GM19239 (cell line): ENCODE measurements around the gene LAMP1.
"Not testable (repeated sequence)": the region's sequence is repeated elsewhere in the genome, so short reads cannot be mapped to it uniquely, and the experiment has no call there.

Experiments
- DNase-seq: peaks from one replicate; pipeline ENCODE4 v3.0.0; 2011; ENCODE audit warnings: low spot score; ENCODE audit not compliant: insufficient read length
- FAIRE-seq: peaks from 2 replicates; lab custom pipeline; 2011; peaks lifted over from hg19 to GRCh38; lab: Jason Lieb, UNC

LAMP1 gene

DNA sequence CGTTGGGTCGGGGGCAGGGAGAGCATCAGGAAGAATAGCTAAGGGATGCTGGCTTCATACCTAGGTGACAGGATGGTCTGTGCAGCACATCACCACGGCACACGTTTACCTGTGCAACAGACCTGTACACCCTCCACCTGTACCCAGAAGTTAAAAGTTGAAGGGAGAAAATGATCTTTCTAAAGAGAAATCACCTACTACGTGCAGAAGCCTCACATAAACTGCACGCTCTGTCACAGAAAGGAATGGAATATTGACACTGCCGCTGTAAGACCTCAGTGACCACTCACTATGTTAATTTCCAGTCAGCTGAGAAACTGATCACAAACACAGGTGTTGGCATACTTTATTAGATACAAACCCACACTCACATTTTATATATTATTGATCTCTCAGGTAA is 26.8 kb downstream of the LAMP1 start:
- DNase-seq (no peak), FAIRE-seq (no peak)

DNA sequence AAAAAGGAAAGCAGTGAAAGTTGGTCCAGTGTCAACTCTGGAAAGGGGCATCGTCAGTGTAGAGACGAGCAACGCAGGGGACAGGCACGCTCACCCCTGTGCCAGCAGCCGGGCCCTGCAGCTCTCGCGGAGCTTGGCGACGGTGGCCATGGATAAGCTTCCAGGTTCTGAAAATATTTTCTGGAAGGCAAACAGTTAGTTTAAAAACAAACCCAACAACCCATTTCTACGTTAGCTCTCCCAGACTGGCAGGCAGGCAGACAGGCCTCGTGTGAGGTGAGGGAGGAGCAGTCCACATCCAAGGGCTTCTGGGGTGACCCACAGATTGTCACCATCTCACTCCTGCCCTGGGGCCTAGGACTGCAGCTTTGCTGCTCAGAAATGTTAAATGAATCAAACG is 27.4 kb downstream of the LAMP1 start:
- DNase-seq (no peak), FAIRE-seq (no peak)

DNA sequence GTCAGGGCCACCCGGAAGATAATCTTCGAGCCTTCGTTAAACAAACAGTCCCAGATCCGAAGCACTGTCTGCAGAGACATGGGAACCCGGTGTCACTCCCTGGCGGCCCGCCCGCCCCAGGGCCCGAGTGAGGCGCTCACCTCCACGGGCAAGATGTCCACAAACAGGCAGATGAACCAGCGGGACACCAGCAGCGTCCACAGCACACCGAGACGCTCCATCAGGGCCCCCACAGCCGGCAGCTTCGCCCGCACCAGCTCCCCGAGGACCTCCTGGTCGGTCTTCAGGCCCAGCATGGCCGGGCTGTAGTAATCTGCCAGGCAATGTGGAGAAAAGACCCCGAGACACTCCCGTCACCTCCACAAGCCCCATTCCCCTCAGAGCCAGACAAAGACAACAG is 28.7 kb downstream of the LAMP1 start:
- DNase-seq, result no peak
- no peak for FAIRE-seq

DNA sequence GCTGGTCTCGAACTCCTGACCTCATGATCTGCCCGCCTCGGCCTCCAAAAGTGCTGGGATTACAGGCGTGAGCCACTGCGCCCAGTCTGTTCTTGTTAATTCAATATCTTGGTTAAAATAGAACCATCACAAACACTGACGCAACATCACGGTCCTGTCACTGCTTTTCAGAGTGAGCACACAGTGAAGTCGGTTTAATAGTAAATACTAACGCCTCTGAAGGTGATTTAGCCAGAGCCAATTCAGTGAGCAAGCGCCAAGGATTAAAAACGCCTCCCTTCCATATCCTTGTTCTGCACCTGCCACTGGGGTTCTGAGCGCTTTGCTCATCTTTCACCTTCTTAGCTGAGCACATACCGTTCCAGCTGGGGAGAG is 30.3 kb downstream of the LAMP1 start:
- no peak for FAIRE-seq
- no peak for DNase-seq

DNA sequence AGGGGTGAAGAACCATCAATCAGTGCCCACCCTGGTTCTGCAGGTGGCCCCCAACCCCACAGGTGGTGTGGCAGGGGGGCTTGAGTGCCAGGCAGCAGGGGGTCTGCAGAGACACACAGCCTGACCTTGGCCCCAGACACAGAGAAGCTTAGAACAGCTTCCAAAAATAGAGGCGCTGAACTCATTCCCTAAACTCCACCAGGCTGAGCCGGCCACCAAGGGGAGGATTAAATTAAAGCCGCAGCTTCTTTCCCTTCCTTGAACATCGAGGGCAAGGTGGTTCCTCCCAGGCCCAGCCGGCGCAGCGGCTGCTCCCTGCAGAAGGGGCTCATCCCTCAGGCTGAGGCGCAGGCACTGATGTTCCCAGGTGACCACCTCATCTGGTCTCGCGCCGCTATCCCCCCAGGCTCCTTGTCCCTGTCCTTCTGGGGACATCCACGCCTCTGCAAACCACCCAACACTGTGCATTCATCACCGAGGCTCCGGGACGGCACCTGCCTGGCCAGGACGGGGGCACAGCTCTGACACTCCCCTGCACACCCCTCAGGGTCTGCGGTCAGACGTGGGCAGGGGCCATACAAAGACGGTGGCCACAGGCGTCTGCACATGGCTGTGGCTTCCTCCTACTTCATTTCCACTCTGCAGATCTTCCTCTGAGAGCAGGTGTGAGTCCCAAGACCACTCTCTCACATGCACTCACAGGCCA is 30.9 kb downstream of the LAMP1 start:
- FAIRE-seq, result no peak
- DNase-seq, result no peak

DNA sequence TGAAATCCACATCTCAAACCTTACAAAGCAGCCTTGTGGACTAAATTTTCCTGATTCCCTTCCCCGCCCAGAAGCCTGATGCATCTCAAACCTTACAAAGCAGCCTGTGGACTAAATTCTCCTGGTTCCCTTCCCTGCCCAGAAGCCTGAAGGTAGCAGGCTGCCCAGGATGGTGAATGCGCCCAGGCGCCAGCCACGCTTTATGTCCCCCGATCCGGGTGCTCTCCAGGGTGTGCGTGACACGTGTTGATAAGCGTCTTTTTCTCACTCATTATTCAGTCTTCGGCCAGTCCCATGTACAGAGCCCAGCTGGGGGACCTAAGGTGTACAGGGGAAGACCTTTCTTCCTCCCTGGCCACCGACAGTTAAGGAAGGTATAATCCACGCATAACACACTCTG is 31.8 kb downstream of the LAMP1 start:
- FAIRE-seq, result no peak

DNA sequence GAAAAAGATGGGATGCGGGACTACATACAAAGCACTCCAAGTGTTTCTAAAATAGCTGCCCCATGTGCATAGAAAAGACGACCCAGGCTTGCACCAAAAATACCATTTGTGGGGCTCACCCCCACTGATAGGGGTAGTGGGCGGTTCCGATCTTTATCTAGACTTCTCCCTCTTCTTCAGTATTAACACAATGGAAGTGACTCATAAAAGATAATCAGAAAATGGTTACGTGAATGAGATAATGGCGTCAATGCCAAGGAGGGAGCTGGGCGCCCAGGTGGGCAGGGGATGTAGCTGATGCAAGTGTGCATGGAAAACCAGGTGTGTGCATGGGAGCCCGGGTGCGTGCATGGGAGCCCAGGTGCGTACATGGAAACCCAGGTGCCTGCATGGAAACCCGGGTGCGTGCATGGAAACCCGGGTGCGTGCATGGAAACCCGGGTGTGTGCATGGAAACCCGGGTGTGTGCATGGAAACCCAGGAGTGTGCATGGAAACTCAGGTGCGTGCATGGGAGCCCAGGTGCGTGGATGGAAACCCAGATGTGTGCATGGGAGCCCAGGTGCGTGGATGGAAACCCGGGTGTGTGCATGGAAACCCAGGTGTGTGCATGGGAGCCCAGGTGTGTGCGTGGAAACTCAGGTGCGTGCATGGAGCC is 32.7 kb downstream of the LAMP1 start:
- FAIRE-seq (no peak), DNase-seq (no peak)

More for the DNA sequence above, 31.8 kb downstream of the LAMP1 start:
- DNase-seq, result no peak

DNA sequence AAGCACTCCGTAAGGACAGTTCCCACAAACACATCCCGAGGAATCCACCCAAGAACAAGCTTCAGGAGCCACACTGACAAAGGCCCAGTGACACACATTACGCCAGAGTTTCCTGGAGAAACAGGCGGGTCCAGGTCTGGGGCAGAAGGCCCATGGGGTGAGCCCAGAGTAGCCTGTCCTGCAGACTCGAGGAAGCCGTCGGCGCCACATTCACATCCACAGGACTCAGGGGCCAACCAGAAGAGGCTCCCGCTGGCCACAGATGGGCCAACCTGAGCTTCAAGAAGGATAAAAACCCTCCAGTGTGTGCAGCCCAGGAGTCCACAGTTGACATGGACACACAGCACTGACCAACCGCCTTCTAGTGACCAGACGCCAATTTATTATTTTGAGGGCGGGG is 35.6 kb downstream of the LAMP1 start:
- FAIRE-seq (no peak), DNase-seq (no peak)

DNA sequence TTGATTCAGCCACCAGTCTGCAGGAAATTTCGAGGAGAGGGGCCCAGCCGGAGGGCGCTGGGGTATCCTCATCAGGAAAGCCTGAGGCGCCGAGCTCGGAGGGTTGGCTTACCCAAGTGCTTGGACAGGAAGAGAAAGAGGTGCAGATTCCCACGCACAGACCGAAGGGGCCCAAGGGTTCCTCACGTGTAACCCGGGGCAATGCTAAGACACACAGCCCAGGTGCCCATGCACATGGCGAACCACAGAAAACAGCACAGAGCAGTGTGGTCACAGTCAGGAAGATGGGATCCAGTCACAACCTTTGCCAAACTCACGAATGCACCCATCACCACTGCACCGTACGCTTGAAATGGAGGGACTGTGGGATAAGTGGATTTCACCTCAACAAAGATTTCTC is 36.0 kb downstream of the LAMP1 start:
- no peak for FAIRE-seq
- no peak for DNase-seq

DNA sequence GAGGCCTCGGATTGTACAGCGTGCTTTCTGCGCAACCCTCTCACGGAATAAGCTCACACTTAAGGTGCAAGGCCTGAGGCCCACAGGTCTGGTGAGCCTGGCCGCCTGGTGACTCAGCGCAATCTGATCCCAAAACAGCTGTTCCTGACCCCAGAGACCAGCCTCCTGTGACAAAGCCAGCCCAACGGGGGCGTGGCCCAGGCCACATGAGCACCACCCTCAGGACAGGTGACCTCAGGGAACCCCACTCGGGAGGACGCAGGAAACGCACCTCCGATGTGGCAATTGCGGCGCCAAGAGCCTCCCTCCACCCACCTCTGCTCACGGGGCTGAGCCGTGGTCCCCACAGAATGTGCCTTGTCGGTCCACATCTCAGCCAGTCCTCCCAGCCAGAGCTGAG is 40.5 kb downstream of the LAMP1 start:
- DNase-seq, result no peak
- no peak for FAIRE-seq

DNA sequence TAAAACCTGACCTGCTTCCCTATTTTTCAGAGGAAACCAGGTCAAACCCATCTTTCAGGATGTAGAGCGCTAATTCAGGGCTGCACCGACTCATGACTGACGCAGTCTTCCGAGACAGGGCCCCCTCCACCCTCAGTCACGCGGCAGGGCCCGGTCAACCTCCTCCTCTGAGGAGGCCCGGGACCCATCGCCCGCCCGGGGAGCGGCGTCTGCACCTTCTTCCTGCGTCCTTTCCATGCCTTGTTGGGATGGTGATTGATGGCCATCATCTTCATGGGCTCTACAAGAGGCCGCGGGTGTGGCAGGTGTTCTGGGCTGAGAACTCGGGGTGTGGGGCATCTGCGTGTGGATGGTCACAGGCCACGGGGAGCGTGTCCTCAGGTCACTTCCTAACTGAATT is 40.9 kb downstream of the LAMP1 start:
- no peak for DNase-seq
- no peak for FAIRE-seq

DNA sequence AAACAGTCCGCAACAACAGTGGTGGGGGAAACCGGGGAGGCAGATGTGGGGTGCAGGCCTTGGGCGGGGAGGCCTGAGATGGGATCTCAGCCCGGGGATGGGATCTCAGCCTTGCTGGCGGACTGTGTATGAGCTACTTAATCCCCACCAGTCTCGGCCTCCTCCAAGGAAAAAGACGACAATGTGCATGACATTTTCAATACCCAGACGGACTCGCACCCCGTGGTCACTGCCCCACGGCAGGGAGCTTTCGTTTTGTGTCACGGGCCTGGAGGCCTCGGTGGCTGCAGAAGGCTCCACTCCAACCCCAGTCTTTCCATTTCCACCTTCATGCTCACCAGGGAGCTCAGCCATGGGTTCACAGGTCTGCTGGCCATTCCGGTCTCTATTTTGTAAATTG is 41.4 kb downstream of the LAMP1 start:
- DNase-seq (no peak), FAIRE-seq (no peak)

DNA sequence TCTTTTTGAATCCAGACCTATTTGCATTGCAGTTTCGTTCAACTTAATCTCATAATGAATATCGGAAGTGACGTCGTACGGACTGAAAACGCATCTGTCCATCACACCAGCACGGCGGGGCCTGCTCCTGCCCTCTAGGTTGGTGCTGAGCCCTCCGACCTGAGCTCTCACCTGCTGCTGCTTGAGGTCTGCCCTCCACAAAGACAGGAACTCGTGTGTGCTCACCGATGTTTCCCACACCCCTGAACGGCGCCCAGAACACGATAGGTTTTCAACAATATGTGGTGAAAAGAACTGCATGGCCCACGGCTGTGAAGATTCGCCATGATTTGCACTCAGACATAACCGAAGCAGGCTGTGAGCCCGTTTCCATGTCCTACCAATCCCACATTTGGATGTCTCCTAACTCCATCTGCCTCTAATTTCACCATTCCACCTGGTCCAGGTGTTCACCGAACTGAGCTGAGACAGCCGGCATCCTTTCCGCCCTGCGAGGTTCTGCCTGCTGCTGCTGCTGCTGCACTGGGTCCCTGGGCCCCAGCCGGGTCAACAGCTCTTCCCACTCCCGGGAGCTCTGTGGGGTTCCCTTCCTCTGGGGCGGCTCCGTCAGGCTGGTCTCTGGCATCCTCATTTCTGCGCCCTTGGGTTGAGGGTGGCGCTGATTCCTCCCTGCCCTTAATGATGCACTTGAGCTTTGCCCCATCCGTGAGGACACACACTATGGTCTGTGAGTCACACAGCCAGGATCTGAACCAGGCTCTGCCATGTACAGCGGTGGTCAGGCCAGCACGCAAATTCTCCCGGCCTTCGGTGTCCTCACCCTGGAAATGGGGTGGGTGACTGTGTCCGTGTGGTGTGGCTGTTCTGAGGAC is 46.0 kb downstream of the LAMP1 start:
- DNase-seq, result no peak
- FAIRE-seq, result no peak

DNA sequence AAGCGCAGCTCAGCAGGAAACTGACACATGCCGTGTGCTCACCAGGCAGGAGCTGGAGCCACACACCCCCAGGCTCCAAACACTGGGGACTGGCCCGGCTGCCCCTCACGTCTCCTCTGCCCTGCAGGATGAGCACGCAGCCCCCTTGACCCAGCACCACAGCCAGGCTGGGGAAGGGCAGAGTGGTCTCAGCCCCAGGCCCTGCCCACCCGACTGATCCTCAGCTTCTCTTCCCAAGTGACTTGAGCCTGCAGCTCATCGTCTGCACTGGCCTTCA is 46.6 kb downstream of the LAMP1 start:
- no peak for DNase-seq
- FAIRE-seq, result no peak

DNA sequence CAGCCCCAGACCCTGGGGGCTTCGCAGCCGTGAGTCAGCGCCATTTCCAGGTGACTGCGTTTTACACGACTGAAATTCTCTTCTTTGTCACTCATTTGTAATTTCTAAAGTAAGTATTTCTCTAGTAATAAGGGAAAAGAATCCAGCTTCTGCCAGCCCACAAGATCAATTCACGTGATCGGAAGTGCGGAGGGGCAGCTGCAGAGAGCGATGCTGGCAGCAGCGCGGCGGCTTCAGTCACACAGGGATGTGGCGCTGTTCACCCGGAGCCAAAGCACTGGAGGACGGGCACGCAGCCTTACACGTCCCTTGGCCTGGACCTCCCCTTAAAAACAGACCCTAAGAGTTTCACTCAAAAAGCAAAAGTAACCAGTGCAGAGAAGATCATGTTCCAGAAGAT is 48.4 kb downstream of the LAMP1 start:
- DNase-seq, result no peak
- FAIRE-seq, result no peak

DNA sequence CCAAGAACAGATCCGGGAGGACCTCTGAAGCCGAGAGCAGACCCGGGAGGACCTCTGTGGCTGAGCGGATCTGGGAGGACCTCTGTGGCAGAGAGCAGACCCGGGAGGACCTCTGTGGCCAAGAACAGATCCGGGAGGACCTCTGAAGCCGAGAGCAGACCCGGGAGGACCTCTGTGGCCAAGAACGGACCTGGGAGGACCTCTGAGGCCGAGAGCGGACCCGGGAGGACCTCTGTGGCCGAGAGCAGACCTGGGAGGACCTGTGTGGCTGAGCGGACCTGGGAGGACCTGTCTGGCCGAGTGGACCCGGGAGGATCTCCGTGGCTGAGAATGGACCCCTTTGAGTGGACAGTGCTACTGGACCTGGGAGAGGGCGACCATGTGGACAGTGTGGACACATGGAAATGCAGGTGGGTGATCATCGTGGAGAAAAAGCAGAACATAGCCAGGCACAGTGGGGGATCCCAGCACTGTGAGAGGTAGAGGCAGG is 50.7 kb downstream of the LAMP1 start:
- not testable (repeated sequence) for FAIRE-seq, DNase-seq

DNA sequence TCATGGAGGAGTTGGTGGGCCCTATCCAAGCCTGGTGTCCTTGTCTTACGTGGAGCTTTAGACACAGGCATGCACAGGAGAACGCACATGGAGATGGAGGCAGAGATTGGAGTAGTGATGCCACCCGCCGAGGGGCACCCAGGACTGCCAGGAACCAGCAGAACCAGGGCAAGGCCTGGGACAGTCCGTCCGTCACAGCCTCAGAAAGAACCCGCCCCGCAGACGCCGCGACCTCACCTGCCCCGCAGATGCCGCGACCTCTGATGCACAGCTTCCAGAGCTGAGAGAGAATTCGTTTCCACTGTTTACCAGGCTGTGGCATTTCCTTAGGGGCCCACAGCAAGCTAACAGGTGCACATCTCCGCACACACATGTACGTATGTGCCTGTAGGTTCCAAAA is 51.6 kb downstream of the LAMP1 start:
- no peak for DNase-seq
- no peak for FAIRE-seq

DNA sequence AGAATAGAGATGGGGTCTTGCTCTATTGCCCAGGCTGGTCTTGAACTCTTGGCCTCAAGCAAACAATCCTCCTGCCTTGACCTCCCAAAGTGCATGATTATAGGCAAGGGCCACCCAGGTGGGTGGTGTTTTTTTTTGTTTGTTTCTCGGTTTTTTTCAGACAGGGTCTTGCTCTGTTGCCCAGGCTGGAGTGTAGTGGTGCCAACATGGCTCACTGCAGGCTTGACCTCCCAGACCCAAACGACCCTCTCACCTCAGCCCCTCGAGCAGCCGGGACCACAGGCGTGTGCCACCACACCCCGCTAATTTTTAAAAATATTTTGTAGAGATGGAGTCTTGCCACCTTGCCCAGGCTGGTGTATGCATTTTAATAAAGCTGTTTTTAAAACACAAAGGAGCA is 52.0 kb downstream of the LAMP1 start:
- DNase-seq, result no peak
- no peak for FAIRE-seq

DNA sequence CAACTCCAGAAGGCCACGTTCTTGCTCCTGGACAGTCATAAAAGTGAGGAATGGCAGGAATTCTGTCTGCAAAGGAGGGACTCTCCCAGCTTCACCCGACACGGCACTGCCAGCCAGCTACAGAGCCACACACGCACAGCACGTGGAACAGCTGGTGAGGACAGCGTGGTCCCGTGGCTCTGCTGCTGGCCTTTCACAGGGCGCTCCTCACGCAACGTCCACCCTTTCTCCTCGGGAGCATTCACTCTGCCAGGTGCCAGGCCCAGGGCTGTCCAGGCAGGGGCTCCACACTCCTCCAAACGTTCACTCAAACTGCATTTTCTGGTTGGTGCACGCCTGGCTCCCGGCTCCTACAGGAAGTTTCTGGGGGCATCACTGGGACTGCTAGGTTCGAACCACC is 52.5 kb downstream of the LAMP1 start:
- DNase-seq (no peak), FAIRE-seq (no peak)

DNA sequence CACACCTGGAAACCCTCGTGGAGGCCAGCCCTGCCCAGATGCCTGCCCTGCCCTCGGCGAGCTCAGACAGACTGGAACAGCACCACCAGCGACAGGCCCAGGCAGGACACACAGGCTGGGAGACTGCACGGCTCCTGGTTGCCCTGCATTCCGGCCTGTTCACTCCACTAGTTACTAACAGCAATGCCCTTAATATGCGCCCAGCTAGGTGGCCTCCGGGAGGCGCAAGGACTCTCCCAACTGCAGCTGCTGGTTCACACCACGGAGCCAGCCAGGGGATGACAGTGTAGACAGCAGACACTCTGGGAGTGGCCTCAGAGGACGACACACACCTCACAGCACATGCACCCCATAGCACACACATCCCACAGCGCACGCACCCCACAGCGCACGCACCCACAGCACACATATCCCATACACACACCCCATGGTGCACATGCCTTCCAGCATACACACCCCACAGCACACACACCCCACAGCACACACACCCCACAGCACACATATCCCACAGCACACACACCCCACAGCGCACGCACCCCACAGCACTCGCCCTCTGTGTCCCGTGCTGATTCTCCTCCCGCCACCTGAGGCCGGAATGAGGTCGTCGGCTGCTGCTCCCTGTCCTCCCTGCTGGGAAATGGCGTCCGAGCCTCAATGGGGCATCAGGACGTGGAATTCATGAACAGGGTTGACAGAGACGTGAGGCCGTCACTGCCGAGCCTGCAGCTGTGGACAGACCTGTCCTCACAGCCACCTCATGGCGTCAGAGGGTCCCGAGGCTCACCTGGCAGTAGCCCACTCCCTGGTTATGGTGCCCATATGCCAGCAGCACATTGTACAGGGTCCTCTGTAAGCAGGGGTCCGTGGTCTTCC is 53.3 kb downstream of the LAMP1 start:
- no peak for FAIRE-seq
- DNase-seq, result no peak
